GM21786 (cell line): ENCODE results near the gene ANKRD33.

Experiments
- ATAC-seq: cut with Tn5 transposase; IDR thresholded peaks from one replicate; pipeline ENCODE4 v1.9.1; 2021; ENCODE audit not compliant: unreplicated experiment

Gene ANKRD33

GRCh38 chr12:51887476-51888315 is at the start of gene ANKRD33:
TSS of gene ANKRD33 (plus strand) at chr12:51888103. CDS start at chr12:51888187, 84 bp downstream.
- no peak for ATAC-seq

- ATAC-seq = no peak
Observed at GRCh38 chr12:51838762-51839161, 49.1 kb upstream of the ANKRD33 start.

GRCh38 chr12:51839310-51839947 is 48.5 kb upstream of the ANKRD33 start:
- ATAC-seq = no peak

GRCh38 chr12:51840966-51841365 is 46.9 kb upstream of the ANKRD33 start:
- no peak for ATAC-seq

- ATAC-seq = no peak
Observed at GRCh38 chr12:51841727-51842126, 46.2 kb upstream of the ANKRD33 start.

- ATAC-seq = no peak
Observed at GRCh38 chr12:51844854-51845253, 43.0 kb upstream of the ANKRD33 start.

GRCh38 chr12:51845482-51845881 is 42.4 kb upstream of the ANKRD33 start:
- no peak for ATAC-seq

GRCh38 chr12:51846271-51846691 is 41.6 kb upstream of the ANKRD33 start:
- ATAC-seq = no peak

- ATAC-seq = no peak
Observed at GRCh38 chr12:51846911-51847642, 40.8 kb upstream of the ANKRD33 start.

- no peak for ATAC-seq
Observed at GRCh38 chr12:51847643-51848325, 40.1 kb upstream of the ANKRD33 start.

GRCh38 chr12:51848326-51848727 is 39.6 kb upstream of the ANKRD33 start, which contains the start of gene FIGNL2:
TSS of gene FIGNL2 (minus strand) at chr12:51848718. CDS start at chr12:51822413, 26,305 bp downstream.
- ATAC-seq = no peak

GRCh38 chr12:51848841-51849735 is 38.8 kb upstream of the ANKRD33 start:
- ATAC-seq = no peak

GRCh38 chr12:51850081-51850964 is 37.6 kb upstream of the ANKRD33 start:
- no peak for ATAC-seq

GRCh38 chr12:51850965-51851299 is 37.0 kb upstream of the ANKRD33 start:
- no peak for ATAC-seq

- no peak for ATAC-seq
Observed at GRCh38 chr12:51851413-51852124, 36.3 kb upstream of the ANKRD33 start.

- ATAC-seq = no peak
Observed at GRCh38 chr12:51852404-51853137, 35.3 kb upstream of the ANKRD33 start.

GRCh38 chr12:51855586-51856428 is 32.1 kb upstream of the ANKRD33 start:
- ATAC-seq = no peak
